A549 (cell line): ENCODE results near the gene DHX30. TPM values are rescaled to one million over a fixed set of nuclear protein-coding genes. Genes with fewer than 3 reads are reported as not detected.
A peak's percentile ranks its signal among the peaks of the same experiment; 100 is the strongest.

Experiments
- ATAC-seq, 2 experiments: fragments of 200-7000 bp in 1 of 2; fragments of >200 bp in 1 of 2; cut with Nextera tagmentation in 1 of 2; cut with Tn5 transposase in 1 of 2; 3 replicates each; pipeline versions ENCODE4 v1.8.0 to v1.9.1; 2018 to 2020; ENCODE audit warnings: mild to moderate bottlenecking in 1 of 2, moderate library complexity in 1 of 2
- CTCF ChIA-PET: fragments of 300-600 bp; sonication (Branson Sonifier 250); formaldehyde crosslinking; extraction: SDS; loops from one replicate; lab custom pipeline; 2021; ENCODE audit warnings: antibody characterized with exemption, inconsistent platforms; lab: Yijun Ruan, JAX
- POLR2A ChIA-PET: fragments of 350-600 bp; formaldehyde crosslinking; extraction: SDS; loops from one replicate; lab custom pipeline; 2021; ENCODE audit warnings: antibody characterized with exemption, inconsistent platforms; lab: Yijun Ruan, JAX
- DNase-seq, 2 experiments: peaks; one replicate each; pipeline versions ENCODE4 v3.0.0 to v3.0.0-alpha.2; 2011 to 2016; ENCODE audit warnings: low read depth in 1 of 2, low spot score in 1 of 2
- FAIRE-seq: peaks from 2 replicates; lab custom pipeline; 2011; peaks lifted over from hg19 to GRCh38; lab: Jason Lieb, UNC
- H3K27ac ChIP-seq, 2 experiments: fragments of >200 bp; sonication (Bioruptor Twin); formaldehyde crosslinking; 3 replicates each; pipeline ENCODE4 v1.5.1; 2016 to 2017
- H3K4me1 ChIP-seq: fragments of >200 bp; sonication (Bioruptor Twin); formaldehyde crosslinking; 3 replicates; pipeline ENCODE4 v1.6.1; 2016
- H3K4me2 ChIP-seq: fragments of >200 bp; sonication (Bioruptor Twin); formaldehyde crosslinking; 3 replicates; pipeline ENCODE4 v1.6.1; 2016
- H3K4me3 ChIP-seq: fragments of >200 bp; sonication (Bioruptor Twin); formaldehyde crosslinking; 3 replicates; pipeline ENCODE4 v1.5.1; 2016
- H3K9me3 ChIP-seq: fragments of >200 bp; sonication (Bioruptor Twin); formaldehyde crosslinking; 3 replicates; pipeline ENCODE4 v1.6.1; 2016
- BHLHE40 ChIP-seq: IDR thresholded peaks from 2 replicates; pipeline ENCODE4 v1.6.1; 2012; ENCODE audit warnings: low read depth, low read length, inconsistent platforms
- CHD2 ChIP-seq: fragments of 150-350 bp; IDR thresholded peaks from 2 replicates; pipeline ENCODE4 v1.6.1; 2014; ENCODE audit warnings: low read length; ENCODE audit not compliant: partially characterized antibody
- E2F6 ChIP-seq: IDR thresholded peaks from 2 replicates; pipeline ENCODE4 v1.6.1; 2012; ENCODE audit warnings: low read depth, borderline replicate concordance
- EHF ChIP-seq: fragments of 250-450 bp; sonication (Bioruptor Pico); IDR thresholded peaks from 2 replicates; pipeline ENCODE4 v1.5.0; 2020; ENCODE audit warnings: mild to moderate bottlenecking
- EHMT2 ChIP-seq: fragments of 200-600 bp; sonication (generic); IDR thresholded peaks from 2 replicates; pipeline ENCODE4 v1.6.1; 2016; ENCODE audit warnings: antibody characterized with exemption, low read depth, mild to moderate bottlenecking, moderate library complexity
- ELK1 ChIP-seq: fragments of 150-350 bp; IDR thresholded peaks from 2 replicates; pipeline ENCODE4 v1.6.1; 2014; ENCODE audit warnings: low read depth, mild to moderate bottlenecking, low read length
- FOSL2 ChIP-seq, 2 experiments: fragments of 450-650 bp in 1 of 2; fragments of >200 bp in 1 of 2; sonication (Bioruptor Twin) in 1 of 2; formaldehyde crosslinking; IDR thresholded peaks; 2 replicates each; pipeline versions ENCODE4 v1.5.0 to v1.6.1; 2016 to 2020; ENCODE audit warnings: mild to moderate bottlenecking in 1 of 2, moderate library complexity in 1 of 2
- FOXS1 ChIP-seq: fragments of 250-450 bp; sonication (Bioruptor Pico); IDR thresholded peaks from 2 replicates; pipeline ENCODE4 v1.5.0; 2020; ENCODE audit warnings: mild to moderate bottlenecking, moderate library complexity
- GATA3 ChIP-seq: IDR thresholded peaks from 2 replicates; pipeline ENCODE4 v1.6.1; 2012; ENCODE audit warnings: borderline replicate concordance
- HEYL ChIP-seq: fragments of 250-450 bp; sonication (Bioruptor Pico); IDR thresholded peaks from 2 replicates; pipeline ENCODE4 v1.8.0; 2021; ENCODE audit warnings: mild to moderate bottlenecking, moderate library complexity
- HMGXB4 ChIP-seq: fragments of 250-450 bp; sonication (Bioruptor Pico); IDR thresholded peaks from 2 replicates; pipeline ENCODE4 v1.5.0; 2021; ENCODE audit warnings: mild to moderate bottlenecking, moderate library complexity, borderline replicate concordance
- JUN ChIP-seq, 2 experiments: fragments of >200 bp; sonication (Bioruptor Twin); formaldehyde crosslinking; IDR thresholded peaks; 2 replicates in 1 of 2; 3 replicates in 1 of 2; pipeline ENCODE4 v1.6.1; 2016 to 2017
- JUNB ChIP-seq: fragments of >200 bp; sonication (Bioruptor Twin); formaldehyde crosslinking; IDR thresholded peaks from 2 replicates; pipeline ENCODE4 v1.6.1; 2016
- KDM1A ChIP-seq: fragments of 200-600 bp; sonication (generic); IDR thresholded peaks from 2 replicates; pipeline ENCODE4 v1.6.1; 2016; ENCODE audit warnings: low read depth, mild to moderate bottlenecking
- KDM5A ChIP-seq: fragments of 200-600 bp; sonication (generic); IDR thresholded peaks from 2 replicates; pipeline ENCODE4 v1.6.1; 2016; ENCODE audit warnings: antibody characterized with exemption, mild to moderate bottlenecking
- MAFK ChIP-seq: fragments of 450-650 bp; IDR thresholded peaks from 2 replicates; pipeline ENCODE4 v1.6.1; 2014; ENCODE audit not compliant: partially characterized antibody
- MAZ ChIP-seq: fragments of 150-350 bp; IDR thresholded peaks from 2 replicates; pipeline ENCODE4 v1.6.1; 2014; ENCODE audit warnings: antibody characterized with exemption, low read depth, low read length, borderline replicate concordance
- MYC ChIP-seq: IDR thresholded peaks from 2 replicates; pipeline ENCODE4 v1.6.1; 2012; ENCODE audit warnings: mild to moderate bottlenecking, inconsistent platforms, low read length, improper control_type of control experiment, borderline replicate concordance
- PBX3 ChIP-seq: IDR thresholded peaks from 2 replicates; pipeline ENCODE4 v1.6.1; 2012
- POLR2A ChIP-seq: IDR thresholded peaks from 2 replicates; pipeline ENCODE4 v1.6.1; 2012; ENCODE audit warnings: mild to moderate bottlenecking, low read length
- RAD21 ChIP-seq, 2 experiments: fragments of >200 bp in 1 of 2; sonication (Bioruptor Twin) in 1 of 2; formaldehyde crosslinking in 1 of 2; IDR thresholded peaks in 1 of 2; conservative IDR thresholded peaks in 1 of 2; 2 replicates in 1 of 2; 3 replicates in 1 of 2; pipeline ENCODE4 v1.6.1; 2012 to 2018; ENCODE audit warnings: inconsistent platforms in 1 of 2
- RCOR1 ChIP-seq: fragments of 150-350 bp; IDR thresholded peaks from 2 replicates; pipeline ENCODE4 v1.6.1; 2014; ENCODE audit warnings: antibody characterized with exemption, low read length, low read depth
- RNF2 ChIP-seq: fragments of 200-600 bp; sonication (generic); IDR thresholded peaks from 2 replicates; pipeline ENCODE4 v1.6.1; 2016; ENCODE audit warnings: low read depth, mild to moderate bottlenecking, antibody characterized with exemption, moderate library complexity, borderline replicate concordance
- SMC3 ChIP-seq: fragments of >200 bp; sonication (Bioruptor Twin); formaldehyde crosslinking; IDR thresholded peaks from 3 replicates; pipeline ENCODE4 v1.6.1; 2018; ENCODE audit warnings: inconsistent platforms
- TP53 ChIP-seq: fragments of 250-450 bp; sonication (Bioruptor Pico); IDR thresholded peaks from 2 replicates; pipeline ENCODE4 v1.5.0; 2021; ENCODE audit warnings: mild to moderate bottlenecking, moderate library complexity
- USF2 ChIP-seq: fragments of 450-650 bp; IDR thresholded peaks from 2 replicates; pipeline ENCODE4 v1.6.1; 2014; ENCODE audit warnings: antibody characterized with exemption
- WGBS: methylation state at CpG from one replicate; pipeline ENCODE4 v1.1.6; 2017; ENCODE audit errors: missing lambda C conversion rate; 5-methylcytosine and 5-hydroxymethylcytosine counted together
- polyA plus RNA-seq, 4 experiments: library from polyadenylated mRNA; depleted of rRNA in 3 of 4; stranded (reverse); fragments of >200 nt; fragmentation: RNase III in 1 of 4; extraction: RNeasy Plus Mini Kit Qiagen cat#74134 plus additional on column Dnase treatment in 1 of 4; gene quantifications; 2 replicates in 3 of 4; 3 replicates in 1 of 4; pipeline ENCODE4 v1.2.3, GENCODE V29; 2011 to 2017
- TF ChIP-seq, protein P1 (sequence below): fragments of >200 bp; sonication (Bioruptor Twin); formaldehyde crosslinking; IDR thresholded peaks from 3 replicates; pipeline ENCODE4 v1.5.1; 2016
- TF ChIP-seq, protein P2 (sequence below): IDR thresholded peaks from 2 replicates; pipeline ENCODE4 v1.6.1; 2012
- TF ChIP-seq, protein P3 (sequence below): fragments of >200 bp; sonication (Bioruptor Twin); formaldehyde crosslinking; IDR thresholded peaks from 3 replicates; pipeline ENCODE4 v1.6.1; 2016

DHX30 gene
- polyA plus RNA-seq, 2 of the 4 experiments (the other 2 are of a cell fraction): 40.5 to 44.6 TPM

- no peak for FAIRE-seq
- TF ChIP-seq RNF2 (no peak), FOXS1 (CRISPR knock-in tag) (no peak), MYC (peak; percentile 38; the same call in 1 of the 2 replicates), USF2 (no peak), PBX3 (no peak), RCOR1 (no peak), TP53 (peak; percentile 58; the same call in 1 of the 2 replicates), MAZ (no peak), ELK1 (no peak), FOSL2 (IDR thresholded peaks at IDR 0.05) (no peak), FOSL2 (CRISPR knock-in tag; IDR thresholded peaks at IDR 0.05) (no peak), CHD2 (no peak), E2F6 (peak; percentile 41; the same call in 1 of the 2 replicates), MAFK (no peak), BHLHE40 (no peak; the same call in 1 of the 2 replicates), JUNB (no peak), GATA3 (peak; percentile 13; the same call in 1 of the 2 replicates), SMC3 (peak; percentile 44), EHF (CRISPR knock-in tag) (no peak), POLR2A (peak; percentile 54), HEYL (CRISPR knock-in tag) (no peak), KDM5A (peak; percentile 79), KDM1A (no peak), JUN (IDR thresholded peaks at IDR 0.05) (peak; percentile 58 to 89; a peak in 3 of 5 replicates), EHMT2 (no peak), RAD21 (conservative IDR thresholded peaks at IDR 0.05 in 1 of 2, IDR thresholded peaks at IDR 0.05 in 1 of 2) (no peak; a peak in 1 of 5 replicates), HMGXB4 (CRISPR knock-in tag) (peak; percentile 95)
- TF ChIP-seq, protein P1, sequence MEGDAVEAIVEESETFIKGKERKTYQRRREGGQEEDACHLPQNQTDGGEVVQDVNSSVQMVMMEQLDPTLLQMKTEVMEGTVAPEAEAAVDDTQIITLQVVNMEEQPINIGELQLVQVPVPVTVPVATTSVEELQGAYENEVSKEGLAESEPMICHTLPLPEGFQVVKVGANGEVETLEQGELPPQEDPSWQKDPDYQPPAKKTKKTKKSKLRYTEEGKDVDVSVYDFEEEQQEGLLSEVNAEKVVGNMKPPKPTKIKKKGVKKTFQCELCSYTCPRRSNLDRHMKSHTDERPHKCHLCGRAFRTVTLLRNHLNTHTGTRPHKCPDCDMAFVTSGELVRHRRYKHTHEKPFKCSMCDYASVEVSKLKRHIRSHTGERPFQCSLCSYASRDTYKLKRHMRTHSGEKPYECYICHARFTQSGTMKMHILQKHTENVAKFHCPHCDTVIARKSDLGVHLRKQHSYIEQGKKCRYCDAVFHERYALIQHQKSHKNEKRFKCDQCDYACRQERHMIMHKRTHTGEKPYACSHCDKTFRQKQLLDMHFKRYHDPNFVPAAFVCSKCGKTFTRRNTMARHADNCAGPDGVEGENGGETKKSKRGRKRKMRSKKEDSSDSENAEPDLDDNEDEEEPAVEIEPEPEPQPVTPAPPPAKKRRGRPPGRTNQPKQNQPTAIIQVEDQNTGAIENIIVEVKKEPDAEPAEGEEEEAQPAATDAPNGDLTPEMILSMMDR: peak; percentile 75
- TF ChIP-seq, protein P2, sequence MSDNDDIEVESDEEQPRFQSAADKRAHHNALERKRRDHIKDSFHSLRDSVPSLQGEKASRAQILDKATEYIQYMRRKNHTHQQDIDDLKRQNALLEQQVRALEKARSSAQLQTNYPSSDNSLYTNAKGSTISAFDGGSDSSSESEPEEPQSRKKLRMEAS: peak; percentile 71
- TF ChIP-seq, protein P3, sequence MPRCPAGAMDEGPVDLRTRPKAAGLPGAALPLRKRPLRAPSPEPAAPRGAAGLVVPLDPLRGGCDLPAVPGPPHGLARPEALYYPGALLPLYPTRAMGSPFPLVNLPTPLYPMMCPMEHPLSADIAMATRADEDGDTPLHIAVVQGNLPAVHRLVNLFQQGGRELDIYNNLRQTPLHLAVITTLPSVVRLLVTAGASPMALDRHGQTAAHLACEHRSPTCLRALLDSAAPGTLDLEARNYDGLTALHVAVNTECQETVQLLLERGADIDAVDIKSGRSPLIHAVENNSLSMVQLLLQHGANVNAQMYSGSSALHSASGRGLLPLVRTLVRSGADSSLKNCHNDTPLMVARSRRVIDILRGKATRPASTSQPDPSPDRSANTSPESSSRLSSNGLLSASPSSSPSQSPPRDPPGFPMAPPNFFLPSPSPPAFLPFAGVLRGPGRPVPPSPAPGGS: peak; percentile 72; the same call in 1 of the 3 replicates
Observed at GRCh38 chr3:47824541-47825473, 21.9 kb downstream of the DHX30 start.

More at GRCh38 chr3:47824541-47825473, 21.9 kb downstream of the DHX30 start:
- ATAC-seq (peak; percentile 100), DNase-seq (peak; percentile 81 to 89)
- ChIA-PET CTCF (interaction anchor here (0.7 to 3.6 kb wide), 25 partner anchors 10 to 860 kb away, joined by 3 to 48 read pairs (median 4); partner anchors contain the start of gene SMARCC1), POLR2A (interaction anchor here (0.6 to 1.2 kb wide), 5 partner anchors 9 to 264 kb away, joined by 3 to 7 read pairs (median 6); partner anchors contain the start of gene DHX30)
- peaks cover 12% of the 10 kb centered on the region; the same call in 2 of the 3 replicates for H3K4me1 ChIP-seq
- peak overlapping the region; percentile 87 to 92 for H3K27ac ChIP-seq
- no peaks in the 10 kb centered on the region for H3K9me3 ChIP-seq
- 7% methylated on average over 31 of the region's 77 CpGs for WGBS
- peak overlapping the region; percentile 78 for H3K4me3 ChIP-seq
- peak overlapping the region; percentile 99 for H3K4me2 ChIP-seq
